Measurements from ENCODE around the gene NAGLU. TPM values are rescaled to one million over a fixed set of nuclear protein-coding genes. Genes with fewer than 3 reads are reported as not detected.
A peak's percentile ranks its signal among the peaks of the same experiment; 100 is the strongest.

Gene NAGLU
- total and polyA plus RNA-seq, 2 of the 13 experiments (the other 11 are each of a cell fraction or from before 2014, with no cell fraction given) = 28.2 to 40.1 TPM

GRCh38 chr17:42522263-42522790, 13.7 kb upstream of the NAGLU start (continued):
- TF ChIP-seq SNAPC4 (CRISPR knock-in tag; IDR thresholded peaks at IDR 0.05) = 0 out of 2 replicates have a peak, but pooled peaks have one; percentile 27
- no peak for TF ChIP-seq ATAD3A (CRISPR knock-in tag; IDR thresholded peaks at IDR 0.05)
- no peak for TF ChIP-seq ZNF761 (CRISPR knock-in tag; conservative IDR thresholded peaks at IDR 0.05)
- TF ChIP-seq GATAD1 (CRISPR knock-in tag; IDR thresholded peaks at IDR 0.05) = no peak
- TF ChIP-seq, protein P1, sequence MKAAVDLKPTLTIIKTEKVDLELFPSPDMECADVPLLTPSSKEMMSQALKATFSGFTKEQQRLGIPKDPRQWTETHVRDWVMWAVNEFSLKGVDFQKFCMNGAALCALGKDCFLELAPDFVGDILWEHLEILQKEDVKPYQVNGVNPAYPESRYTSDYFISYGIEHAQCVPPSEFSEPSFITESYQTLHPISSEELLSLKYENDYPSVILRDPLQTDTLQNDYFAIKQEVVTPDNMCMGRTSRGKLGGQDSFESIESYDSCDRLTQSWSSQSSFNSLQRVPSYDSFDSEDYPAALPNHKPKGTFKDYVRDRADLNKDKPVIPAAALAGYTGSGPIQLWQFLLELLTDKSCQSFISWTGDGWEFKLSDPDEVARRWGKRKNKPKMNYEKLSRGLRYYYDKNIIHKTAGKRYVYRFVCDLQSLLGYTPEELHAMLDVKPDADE (CRISPR knock-in tag; IDR thresholded peaks at IDR 0.05) = no peak
- peak; percentile 43; the same call in 1 of the 2 replicates for TF ChIP-seq ZNF263 (CRISPR knock-in tag; IDR thresholded peaks at IDR 0.05)
- TF ChIP-seq ETV5 (CRISPR knock-in tag; IDR thresholded peaks at IDR 0.05; ENCODE audit: borderline replicate concordance) = no peak
- TF ChIP-seq MTA1 (CRISPR knock-in tag; IDR thresholded peaks at IDR 0.05; ENCODE audit: borderline replicate concordance) = peak; percentile 79; the same call in 1 of the 2 replicates
- 0 out of 2 replicates have a peak, but pooled peaks have one; percentile 21 for TF ChIP-seq SAP130 (CRISPR knock-in tag; IDR thresholded peaks at IDR 0.05; ENCODE audit: low read depth)
- no peak for TF ChIP-seq ZNF775 (CRISPR knock-in tag; IDR thresholded peaks at IDR 0.05; ENCODE audit: borderline replicate concordance)
- no peak for TF ChIP-seq DMAP1 (CRISPR knock-in tag; IDR thresholded peaks at IDR 0.05)
- TF ChIP-seq ZNF33B (CRISPR knock-in tag; IDR thresholded peaks at IDR 0.05) = no peak
- no peak for TF ChIP-seq ZNF556 (CRISPR knock-in tag; IDR thresholded peaks at IDR 0.05; ENCODE audit: borderline replicate concordance)
- no peak for TF ChIP-seq ZNF543 (CRISPR knock-in tag; IDR thresholded peaks at IDR 0.05)
- TF ChIP-seq KLF13 (CRISPR knock-in tag; IDR thresholded peaks at IDR 0.05) = no peak
- TF ChIP-seq, protein P2, sequence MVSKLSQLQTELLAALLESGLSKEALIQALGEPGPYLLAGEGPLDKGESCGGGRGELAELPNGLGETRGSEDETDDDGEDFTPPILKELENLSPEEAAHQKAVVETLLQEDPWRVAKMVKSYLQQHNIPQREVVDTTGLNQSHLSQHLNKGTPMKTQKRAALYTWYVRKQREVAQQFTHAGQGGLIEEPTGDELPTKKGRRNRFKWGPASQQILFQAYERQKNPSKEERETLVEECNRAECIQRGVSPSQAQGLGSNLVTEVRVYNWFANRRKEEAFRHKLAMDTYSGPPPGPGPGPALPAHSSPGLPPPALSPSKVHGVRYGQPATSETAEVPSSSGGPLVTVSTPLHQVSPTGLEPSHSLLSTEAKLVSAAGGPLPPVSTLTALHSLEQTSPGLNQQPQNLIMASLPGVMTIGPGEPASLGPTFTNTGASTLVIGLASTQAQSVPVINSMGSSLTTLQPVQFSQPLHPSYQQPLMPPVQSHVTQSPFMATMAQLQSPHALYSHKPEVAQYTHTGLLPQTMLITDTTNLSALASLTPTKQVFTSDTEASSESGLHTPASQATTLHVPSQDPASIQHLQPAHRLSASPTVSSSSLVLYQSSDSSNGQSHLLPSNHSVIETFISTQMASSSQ (IDR thresholded peaks at IDR 0.05; ENCODE audit: low read depth) = no peak
- TF ChIP-seq, protein P2 (CRISPR knock-in tag; IDR thresholded peaks at IDR 0.05; ENCODE audit: borderline replicate concordance) = no peak
- TF ChIP-seq ZNF121 (CRISPR knock-in tag; IDR thresholded peaks at IDR 0.05) = no peak
- TF ChIP-seq MEIS2 (CRISPR knock-in tag; IDR thresholded peaks at IDR 0.05) = no peak
- TF ChIP-seq THAP8 (CRISPR knock-in tag; IDR thresholded peaks at IDR 0.05; ENCODE audit: borderline replicate concordance) = no peak

All from HepG2 (cell line).